Fibroblast of gingiva (primary cell): ENCODE measurements around the gene TSPAN15.
"Not testable (repeated sequence)": the region's sequence is repeated elsewhere in the genome, so short reads cannot be mapped to it uniquely, and the experiment has no call there.

Experiments used
- DNase-seq: peaks from one replicate; pipeline ENCODE4 v3.0.0-alpha.2; 2011; ENCODE audit warnings: low read depth

Gene TSPAN15

DNA sequence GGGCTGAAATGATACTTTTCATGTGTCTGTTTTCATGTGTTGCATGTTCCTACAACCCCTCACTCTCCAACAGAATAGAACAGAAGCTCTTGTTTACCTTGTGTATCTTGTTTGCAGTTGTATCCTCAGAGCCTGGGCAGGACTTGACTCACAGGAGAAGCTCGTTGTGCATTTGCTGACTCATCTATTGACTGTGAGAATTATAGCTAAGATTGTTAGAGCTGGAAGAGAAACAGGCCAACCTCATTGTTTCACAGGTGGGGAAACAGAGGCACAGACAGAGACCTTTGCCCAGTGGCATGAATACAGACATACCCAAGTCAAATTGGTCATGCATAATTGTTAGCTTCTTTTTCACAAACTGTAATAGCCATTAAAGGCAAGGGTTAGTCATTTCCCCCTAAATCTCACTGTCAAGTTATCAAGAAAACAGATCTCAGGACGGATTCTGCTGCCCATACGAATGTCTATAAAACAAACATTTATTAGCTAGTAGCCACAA is 4.6 kb upstream of the TSPAN15 start:
- peak; percentile 52 for DNase-seq

DNA sequence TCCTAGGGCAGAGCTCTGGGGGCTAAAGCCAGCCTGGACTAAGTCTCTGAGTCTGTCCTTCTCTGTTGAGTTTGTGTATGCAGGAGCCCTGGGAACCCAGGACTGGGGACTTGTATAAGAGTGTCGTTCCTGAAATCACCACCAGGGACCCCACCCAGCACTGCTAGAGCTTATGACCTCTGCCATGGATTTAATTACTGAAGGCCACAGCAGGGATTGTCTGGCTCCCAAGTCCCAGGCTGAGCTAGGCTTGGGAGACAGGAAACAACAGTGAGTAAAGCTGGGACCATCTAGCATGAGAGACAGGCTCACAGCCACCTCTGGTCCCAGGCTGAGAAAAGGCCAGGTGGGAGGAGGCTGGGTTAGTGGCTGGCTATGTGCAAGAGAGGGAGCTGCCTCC is 1.4 kb upstream of the TSPAN15 start:
- DNase-seq: peak; percentile 56

DNA sequence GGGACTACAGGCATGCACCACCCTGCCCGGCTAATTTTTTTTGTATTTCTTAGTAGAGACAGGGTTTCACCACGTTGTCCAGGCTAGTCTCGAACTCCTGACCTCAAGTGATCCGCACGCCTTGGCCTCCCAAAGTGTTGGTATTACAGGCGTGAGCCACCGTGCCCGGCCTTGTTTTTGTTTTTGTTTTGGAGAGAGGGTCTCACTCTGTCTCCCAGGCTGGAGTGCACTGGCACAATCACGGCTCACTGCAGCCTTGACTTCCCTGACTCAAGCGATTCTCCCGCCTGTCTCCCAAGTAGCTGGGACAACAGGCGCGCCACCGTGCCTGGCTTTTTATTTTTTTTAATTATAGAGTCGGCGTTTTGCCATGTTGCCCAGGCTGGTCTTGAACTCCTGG is 870 bp upstream of the TSPAN15 start:
- DNase-seq: not testable (repeated sequence)

DNA sequence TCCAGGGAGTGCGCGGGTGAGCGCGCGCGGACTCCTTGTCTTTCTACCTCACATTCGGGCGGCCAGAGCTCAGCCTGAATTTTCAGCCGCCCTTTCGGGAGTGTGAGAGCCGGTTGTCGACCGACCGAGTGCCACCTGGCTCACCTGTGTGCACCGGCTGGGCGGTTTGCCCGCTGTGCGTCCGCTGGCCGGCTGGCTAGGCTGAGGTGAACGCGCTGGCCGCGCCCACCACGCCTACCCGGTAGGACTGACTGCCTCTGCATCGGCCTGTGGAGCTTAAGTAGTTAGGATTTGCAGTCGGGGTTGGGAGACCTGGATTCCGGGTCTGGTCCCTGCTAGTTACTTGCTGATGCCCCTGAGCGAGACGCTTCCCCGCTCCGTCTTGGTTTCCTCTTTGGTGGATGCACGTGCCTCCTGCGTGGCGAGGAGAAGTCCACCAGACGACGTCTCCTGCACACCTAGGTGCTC is 553 bp downstream of the TSPAN15 start:
- DNase-seq: no peak

DNA sequence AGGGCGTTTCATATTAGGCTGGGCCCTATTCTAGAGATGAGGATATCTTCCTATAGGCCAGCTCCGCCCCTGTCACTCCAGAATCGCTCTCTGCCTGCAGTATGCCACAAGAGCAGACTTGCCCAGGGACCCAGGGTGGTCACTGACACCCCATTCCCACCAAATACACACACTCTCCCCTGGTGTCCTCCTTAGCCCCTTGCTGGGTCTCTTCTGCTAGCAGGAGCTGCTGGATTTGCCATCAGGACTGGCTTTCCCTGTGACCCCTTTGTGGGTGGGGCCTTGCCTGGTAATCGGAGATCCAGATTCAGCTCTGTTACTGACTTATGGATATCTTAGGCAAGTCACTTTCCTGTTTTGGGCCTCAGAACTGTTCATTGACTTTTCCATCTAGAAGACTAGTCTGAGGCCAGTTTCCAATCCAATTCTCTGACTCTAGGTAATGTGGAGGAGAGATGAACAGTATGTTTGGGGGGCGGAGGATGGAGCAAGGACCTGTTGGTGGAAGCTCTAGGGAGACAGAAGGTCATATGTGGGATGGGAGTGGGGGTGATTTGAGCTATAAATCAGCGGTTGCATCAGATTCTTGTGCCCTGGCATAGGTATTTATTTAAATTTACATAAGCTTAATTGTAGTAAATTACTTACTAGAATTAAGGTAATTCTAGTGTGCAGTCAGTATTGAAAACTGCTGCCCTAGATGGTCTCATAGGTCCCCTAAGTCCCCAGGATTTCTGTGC is 1.6 kb downstream of the TSPAN15 start:
- no peak for DNase-seq

DNA sequence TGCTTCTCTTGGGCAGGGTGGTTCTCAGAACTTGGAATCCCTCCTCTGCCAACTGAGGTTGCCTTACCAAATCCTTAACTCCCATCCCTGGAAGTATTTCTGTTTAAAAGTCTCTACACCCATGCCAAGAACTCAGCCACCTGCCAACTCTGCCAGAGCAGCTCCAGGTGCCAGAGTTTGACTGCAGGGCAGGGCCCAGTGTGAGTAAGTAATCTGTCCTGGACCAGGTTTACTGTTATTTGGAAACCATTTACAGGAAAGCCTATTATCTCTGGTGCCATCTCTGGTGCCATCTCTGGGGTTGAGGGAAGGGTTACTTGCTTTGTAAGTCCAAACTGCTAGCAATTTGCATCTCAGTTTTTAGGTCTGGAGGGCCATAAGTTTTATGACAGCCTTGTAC is 2.5 kb downstream of the TSPAN15 start:
- DNase-seq: no peak

DNA sequence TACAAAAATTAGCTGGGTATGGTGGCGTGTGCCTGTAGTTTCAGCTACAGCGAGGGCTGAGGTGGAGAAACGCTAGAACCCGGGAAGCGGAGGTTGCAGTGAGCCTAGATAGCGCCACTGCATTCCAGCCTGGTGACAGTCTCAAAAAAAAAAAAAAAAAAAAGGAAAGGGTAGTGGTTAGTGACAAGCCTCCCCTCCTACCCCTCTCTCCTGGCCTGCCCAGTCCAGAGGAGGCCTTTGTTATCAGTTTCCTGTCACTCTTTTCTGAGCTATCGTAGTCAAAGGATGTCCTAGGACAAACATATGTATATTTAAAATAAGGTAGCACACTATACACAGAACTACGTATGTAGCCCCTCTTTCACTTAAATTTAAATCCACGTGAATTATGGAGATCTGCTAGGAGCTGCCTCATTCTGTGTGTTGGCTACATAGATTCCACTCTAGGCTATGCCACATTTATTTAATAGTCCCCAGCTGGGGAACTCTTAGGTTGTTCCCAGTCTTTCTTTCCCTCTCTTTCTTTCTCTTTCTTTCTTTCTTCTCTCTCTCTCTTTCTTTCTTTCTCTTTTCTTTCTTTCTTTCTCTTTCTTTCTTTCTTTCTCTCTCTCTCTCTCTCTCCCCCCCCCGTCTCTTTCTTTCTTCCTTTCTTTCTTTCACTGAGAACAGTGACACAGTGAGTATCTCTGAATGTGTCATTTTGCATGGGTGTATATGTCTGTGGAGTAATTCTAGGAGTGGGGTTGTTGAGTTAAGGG is 3.9 kb downstream of the TSPAN15 start:
- no peak for DNase-seq

DNA sequence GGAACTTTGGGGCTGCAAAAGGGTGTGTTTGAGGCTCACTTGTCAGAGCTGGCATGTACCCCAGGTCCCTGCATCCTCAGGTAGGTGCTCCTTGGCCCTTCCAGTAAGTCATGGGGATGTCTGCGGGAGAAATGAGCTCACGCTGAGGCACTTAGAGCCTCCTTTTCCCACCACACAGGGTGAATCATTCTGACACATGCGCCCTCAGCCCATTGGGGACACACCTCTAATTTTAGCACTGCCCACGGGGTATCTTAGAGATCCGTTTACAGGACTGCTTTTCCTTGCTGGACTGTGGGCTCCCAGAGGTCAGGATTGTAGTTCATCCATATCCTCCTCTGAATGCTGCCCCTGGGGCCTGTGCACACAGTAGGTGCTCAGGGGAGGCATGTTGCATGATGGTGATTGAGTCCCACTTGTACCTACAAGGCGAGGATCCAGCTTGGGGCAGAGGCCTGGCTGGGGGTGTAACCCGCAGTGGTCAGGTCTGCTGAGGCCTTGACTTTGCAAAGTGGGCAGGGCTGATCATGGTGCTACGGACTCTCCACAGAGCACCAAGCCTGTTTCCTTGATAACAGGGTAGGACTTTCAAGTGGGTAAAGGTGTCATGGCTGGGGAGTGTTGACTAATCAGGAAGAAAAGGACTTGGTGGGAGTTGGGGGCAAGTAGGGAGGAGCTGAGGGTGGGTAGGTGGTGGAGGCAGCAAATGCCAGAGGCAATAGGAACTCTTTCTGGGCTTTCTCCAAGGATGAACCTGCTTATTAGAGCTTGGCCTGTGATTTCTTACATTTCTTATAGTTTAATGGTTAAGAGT is 5.8 kb downstream of the TSPAN15 start:
- DNase-seq: no peak

DNA sequence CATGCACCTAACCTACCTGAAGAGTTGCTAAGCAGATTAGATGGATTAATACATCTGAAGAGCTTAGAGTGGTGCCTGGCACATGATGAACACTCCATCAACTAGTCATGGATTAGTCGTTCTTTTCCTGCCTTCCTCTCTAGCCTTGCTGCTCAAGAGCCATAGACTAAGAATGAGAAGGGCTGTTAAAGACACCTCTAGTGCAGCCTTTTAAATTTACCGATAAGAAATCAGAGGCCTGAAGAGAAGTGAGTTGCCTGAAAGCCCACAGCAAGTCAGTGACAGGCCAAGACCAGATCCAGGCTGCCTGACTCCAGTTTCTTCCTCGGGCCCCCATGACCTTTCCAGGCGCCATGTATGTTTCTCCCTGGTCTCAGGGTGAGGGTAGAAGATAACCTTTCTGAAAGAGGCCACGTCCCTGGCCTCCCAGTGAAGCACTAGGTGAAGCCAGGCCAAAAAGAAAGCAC is 6.5 kb downstream of the TSPAN15 start:
- no peak for DNase-seq

DNA sequence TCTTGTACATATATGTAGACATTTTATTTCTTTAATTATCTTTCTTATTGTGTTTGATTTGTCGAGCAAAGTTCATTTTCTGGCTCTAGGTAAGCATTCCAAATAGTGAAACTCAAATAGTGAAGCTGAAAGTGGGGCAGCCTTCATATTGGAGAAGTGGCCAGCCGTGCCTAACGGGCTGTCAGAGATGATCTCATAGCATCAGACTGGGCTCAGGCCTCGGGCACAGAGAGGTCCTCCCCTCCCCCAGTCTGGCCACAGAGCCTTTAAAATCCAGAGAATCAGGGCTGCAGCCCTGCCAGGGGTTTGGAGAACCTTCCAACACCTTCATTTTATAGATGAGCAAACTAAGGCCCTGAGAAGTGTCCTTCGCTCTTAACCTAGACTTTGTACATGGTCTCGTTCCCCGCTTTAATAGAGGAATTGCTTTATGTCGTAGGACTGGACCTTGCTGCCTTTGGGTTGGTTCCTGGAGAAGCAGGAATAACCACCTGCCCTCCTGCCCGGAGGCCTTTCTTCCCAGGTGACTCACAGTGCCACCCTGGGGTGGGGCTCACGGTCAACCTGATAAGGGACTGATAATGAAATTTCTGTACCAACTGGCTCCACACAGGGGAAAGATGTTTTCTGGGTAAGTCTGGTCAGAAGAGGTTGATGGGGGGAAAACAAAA is 7.3 kb downstream of the TSPAN15 start:
- no peak for DNase-seq

DNA sequence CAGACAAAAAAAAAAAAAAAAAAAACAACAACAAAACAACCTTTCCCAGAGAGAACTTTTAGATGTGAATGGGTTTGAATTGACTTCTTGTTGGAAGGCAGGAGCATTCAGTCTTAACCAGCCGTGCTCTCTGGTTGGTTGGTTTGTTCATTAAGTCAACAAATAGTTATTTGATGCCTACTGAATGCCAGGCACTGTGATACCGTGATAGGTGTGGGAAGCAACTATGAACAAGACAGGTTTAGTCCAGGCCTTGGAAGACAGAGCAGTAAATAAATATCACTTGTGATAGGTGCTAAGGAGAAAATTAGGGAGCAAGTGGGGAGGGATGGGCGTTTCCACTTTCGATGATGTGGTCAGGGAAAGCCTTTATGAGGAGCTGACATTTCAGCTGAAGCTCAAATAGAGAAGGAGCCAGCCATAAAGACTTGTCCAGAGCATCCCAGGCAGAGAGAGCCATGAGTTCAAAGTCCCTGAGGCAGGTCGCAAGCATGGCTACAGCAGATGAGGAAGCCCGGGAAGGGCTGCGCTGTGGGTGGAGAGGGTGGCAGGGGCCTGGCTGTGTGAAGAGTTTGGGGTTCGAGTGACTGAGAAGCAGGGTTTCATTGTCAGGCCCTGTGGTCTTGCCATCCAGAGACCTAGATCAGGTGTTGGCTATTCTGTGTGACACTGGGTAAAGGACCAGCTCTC is 8.0 kb downstream of the TSPAN15 start:
- DNase-seq: no peak

DNA sequence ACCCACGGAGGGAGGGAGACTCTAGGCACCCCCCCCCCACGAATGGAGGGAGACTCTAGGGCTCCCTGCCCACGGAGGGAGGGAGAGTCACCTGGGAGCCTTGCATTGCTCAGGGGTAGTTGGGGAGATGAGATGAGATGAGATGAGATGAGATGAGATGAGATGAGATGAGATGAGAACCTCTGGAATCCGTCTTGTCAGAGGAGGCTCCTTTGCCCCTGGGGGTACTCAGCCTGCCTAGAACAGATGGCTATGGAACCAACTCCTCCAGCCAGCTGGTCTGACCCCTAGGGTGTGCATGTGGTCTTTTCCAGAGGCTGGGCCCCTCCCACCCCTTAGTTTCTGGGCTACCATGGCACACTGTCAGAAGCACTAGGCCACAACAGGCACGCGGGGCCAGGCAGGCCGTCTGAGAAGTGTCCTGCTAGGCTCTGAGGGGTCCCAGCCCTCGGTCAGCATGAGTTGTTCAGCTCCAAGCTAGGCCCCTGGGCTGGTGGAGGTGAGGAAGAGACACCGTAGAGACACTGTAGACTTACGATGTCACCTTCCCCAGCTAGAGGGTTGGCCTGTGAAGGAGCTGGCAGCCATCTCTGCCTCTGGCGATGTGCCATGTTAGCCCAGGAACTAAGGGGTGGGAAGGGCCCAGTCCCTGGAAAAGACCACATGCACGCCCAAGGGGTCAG is 8.8 kb downstream of the TSPAN15 start:
- no peak for DNase-seq

DNA sequence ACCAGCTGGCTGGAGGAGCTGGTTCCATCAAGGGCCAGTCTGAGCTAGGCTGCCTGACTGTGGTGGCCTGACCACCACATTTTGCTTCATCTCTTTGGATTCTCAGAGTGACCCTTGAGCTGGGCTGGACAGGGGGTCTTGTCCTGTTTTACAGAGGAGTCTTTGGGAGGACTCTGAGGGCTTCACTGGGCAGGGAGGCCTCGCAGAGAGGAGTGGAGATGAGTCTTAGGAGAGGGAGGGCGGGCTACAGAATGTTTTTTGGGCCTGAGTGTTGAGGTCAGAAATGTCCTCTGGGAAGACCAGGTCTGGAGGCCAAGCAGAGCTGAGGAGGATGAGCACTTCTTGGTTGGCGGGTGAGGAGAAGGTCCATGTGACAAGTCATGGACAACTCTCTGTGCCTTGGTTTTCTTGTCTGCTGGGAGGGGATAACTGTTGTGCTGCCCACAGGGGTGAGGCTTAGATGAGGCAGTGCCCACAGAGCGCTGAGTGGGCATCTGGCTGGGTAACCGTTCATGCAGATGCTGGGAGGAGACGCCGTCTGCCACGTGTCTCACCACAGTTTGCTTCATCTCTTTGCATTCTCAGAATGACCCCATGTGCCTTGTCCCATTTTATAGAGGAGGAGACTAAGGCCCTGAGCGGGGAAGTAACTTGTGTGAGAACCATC is 9.4 kb downstream of the TSPAN15 start:
- no peak for DNase-seq

DNA sequence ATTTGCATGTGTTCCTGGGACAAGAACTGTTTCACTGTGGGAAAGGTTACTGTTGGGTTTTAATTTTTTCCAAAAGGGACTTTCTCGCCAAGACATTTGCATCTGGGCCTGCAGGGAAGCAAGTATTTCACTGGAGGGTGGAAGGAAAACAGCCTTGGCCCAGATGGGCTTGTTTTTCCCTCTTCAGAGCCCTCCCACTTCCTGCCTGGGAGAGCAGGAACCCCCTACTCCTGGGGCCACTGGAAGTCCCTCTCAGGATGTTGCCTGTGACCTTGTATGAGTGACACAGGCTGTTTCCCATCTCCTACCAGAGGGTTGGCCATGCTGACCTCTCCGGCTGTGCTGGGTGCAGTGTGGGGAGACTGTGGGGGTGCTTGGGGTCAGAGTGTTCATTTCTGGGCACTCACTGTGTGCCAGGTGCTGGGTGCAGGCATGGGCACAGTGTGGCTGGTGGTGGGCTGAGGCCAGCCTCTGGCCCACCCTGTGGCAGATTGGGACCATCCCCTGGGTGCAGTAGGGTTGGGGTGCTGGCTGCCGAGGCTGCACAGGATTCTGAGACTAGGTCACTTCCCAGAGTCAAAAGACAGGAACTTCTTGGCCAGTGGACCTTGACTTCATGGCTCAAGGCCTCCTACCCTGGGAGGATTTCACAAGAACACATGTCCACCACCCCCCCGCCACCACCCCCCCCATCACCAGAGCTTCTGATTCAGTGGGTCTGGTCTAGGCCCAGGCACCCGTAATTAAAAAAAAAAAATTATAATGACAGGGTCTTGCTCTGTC is 10.2 kb downstream of the TSPAN15 start:
- DNase-seq: no peak

DNA sequence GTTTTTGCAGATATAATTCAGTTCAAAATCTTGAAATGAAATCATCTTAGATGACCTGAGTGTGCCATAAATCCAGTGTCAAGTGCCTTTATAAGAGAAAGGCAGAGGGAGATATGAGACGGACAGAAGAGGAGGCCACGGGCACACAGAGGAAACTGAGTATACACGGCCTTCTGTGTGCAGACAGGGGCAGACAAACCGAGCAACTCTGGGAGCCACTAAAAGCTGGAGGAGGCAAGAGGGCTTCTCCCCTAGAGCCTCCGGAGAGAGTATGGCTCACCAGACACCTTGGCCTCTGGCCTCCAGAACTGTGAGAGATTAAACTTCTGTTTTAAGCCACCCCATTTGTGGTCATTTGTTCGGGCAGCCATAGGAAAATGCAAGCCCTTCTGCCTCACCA is 12.6 kb downstream of the TSPAN15 start:
- DNase-seq: no peak

DNA sequence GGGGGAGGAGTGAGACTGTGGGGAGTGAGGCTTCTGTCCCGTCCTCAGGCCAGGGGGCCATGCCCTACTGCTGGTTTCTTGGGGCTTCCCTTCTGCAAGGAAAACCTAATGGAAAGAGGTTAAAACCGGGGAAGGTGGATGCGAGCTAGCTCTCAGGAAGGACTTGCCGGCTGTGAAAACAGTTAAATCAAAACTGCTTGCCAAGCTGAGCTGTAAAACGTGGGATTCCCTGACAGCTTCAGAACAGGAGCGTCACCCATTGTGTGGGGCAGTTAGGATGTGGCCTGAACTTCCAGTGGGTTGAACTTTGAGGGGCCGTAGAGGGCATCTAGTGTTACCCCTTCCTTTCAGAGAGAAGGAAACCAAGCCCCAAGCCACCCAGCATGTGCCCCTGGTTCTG is 13.1 kb downstream of the TSPAN15 start:
- no peak for DNase-seq

DNA sequence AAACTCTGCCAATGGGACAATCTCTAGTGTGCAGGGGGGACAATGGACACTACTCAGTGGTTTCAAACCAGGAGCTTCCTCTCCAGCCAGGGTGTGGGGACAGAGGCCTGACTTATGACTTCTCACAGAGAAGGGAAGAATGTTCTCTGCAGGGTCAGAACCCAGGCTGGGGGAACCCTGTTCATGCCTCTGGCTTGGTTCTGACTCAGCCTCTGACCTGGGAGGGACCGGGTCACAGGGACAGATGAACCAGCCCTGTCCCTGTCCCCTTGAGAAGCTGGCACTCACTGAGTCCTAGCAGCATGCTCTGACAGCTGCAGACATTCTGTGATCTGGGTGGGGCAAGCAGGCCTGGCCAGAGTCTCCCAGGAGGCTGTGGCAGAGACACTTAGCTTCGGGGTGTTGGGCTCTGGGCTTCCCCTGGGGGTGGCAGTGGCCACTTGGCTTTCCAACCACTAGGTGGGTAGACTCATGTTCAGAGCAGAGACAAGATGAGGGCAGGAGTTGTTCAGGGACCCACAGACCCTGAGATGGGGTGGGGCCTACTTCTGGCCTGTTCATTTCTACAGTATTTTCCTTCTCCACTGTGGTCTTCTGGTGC is 13.6 kb downstream of the TSPAN15 start:
- DNase-seq: no peak

DNA sequence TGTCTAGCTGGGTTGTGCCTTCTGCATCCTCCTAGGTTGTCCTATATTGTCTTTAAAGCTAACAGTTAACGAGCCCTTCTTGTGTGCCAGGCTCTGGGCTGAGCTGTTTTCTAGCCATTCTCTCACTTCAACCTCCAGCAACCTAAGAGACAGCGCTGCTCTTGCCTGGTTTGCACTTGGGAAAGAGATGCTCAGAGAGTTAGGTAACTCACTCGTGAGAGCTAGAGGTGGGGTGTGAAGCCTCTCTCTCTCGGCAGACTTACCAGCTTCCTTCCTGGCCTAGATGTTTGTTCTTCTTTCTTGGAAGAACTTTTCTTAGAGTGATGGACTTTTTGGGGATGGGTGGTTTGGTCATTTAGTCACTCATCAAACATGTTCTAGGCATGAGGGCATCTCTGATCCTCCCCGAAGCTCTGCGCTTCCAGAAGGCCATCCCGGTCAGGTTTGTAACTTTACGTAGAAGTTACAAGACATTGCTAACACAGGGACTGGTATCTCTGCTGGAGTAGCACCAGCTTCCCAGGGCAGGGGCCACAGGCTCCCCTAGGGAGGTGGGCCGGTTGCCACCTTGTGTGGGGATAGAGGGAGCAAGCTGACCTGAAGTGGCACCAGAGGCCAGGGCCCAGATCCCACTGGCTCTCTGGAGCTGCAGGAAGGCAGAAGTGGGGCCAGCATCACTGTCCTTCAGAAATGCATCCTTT is 14.3 kb downstream of the TSPAN15 start:
- DNase-seq: no peak
